AG04449 (cell line): ENCODE data around the gene LGR5.

Source experiments
- CTCF ChIA-PET: fragments of 350-600 bp; formaldehyde crosslinking; extraction: SDS; loops from one replicate; lab custom pipeline; 2021; ENCODE audit warnings: antibody characterized with exemption; lab: Yijun Ruan, JAX
- POLR2A ChIA-PET: fragments of 400-600, 350-600 bp; formaldehyde crosslinking; extraction: SDS; loops from one replicate; lab custom pipeline; 2020; ENCODE audit warnings: antibody characterized with exemption, inconsistent platforms; lab: Yijun Ruan, JAX
- DNase-seq: peaks from one replicate; pipeline ENCODE4 v3.0.0-alpha.2; 2010; ENCODE audit warnings: low read depth, low spot score
- H3K4me3 ChIP-seq: 2 replicates; pipeline ENCODE4 v1.5.1; 2011; ENCODE audit warnings: low read depth, mild to moderate bottlenecking, control low read depth, low read length
- CTCF ChIP-seq: IDR thresholded peaks from one replicate; pipeline ENCODE4 v1.5.1; 2011; ENCODE audit warnings: mild to moderate bottlenecking, moderate library complexity, low read length, control low read depth, inconsistent platforms; ENCODE audit not compliant: insufficient read depth; ENCODE audit errors: missing control alignments

LGR5 gene

DNA sequence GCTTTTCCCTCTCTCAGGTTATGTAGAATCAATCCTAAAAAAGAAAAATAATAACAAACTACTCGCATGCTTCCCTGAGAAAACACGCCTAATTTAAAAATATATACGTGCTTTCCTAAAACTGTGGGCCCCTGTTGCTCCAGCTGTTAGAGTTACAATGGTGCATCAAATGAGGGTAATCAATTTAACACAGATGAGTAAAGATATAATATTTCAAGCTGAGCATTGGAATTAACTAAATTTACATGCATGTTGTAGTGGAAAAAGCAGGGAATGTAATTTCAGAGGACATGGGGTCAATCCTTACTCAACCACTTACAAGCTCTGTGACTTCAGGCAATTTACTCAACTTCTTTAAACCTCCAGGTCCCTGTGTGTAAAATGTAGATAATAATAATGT lies 22.4 kb upstream of the LGR5 start:
- no peak for TF ChIP-seq CTCF
- ChIA-PET CTCF (interaction anchor here (0.8 to 4.4 kb wide), 11 partner anchors 7 to 331 kb away, joined by 3 to 141 read pairs (median 7); no protein-coding TSS in a partner anchor), POLR2A (no interaction called here)
- H3K4me3 ChIP-seq, result no peak overlapping the region
- no peak for DNase-seq

DNA sequence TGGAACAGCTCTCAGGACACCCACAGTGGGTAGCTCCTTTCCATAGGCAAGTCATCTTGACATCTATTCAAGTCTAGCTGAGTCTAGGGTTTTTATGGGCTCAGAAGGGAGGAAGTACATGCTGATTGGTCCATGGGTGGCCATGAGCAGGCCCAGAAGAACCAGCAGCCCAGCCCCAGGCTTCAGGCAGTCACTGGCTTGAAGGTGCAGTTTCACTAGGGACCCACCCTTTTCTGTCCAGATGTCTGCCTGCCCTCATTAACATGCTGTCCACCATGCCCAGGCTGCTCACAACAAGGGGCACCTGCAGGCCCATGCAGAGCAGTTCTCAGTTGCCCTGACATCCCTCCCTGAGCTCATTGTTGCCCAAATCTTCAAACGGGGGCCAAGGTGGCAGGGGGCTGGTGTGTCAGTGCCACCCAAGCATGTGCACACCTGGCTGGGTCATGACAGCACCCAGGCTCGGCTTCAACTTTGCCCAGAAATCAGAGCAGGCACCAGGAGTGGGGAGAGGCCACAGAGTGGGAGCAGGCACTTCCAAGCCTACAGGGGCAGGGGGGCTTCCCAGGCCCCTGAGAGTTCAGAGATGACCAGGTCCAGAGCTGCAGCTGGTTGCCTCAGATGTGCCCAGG lies 18.7 kb upstream of the LGR5 start:
- TF ChIP-seq CTCF, result no peak
- ChIA-PET POLR2A (no interaction called here), CTCF (interaction anchor here (0.8 to 2.6 kb wide), 7 partner anchors 8 to 327 kb away, joined by 3 to 10 read pairs (median 3); no protein-coding TSS in a partner anchor)
- DNase-seq, result no peak
- no peak overlapping the region for H3K4me3 ChIP-seq

DNA sequence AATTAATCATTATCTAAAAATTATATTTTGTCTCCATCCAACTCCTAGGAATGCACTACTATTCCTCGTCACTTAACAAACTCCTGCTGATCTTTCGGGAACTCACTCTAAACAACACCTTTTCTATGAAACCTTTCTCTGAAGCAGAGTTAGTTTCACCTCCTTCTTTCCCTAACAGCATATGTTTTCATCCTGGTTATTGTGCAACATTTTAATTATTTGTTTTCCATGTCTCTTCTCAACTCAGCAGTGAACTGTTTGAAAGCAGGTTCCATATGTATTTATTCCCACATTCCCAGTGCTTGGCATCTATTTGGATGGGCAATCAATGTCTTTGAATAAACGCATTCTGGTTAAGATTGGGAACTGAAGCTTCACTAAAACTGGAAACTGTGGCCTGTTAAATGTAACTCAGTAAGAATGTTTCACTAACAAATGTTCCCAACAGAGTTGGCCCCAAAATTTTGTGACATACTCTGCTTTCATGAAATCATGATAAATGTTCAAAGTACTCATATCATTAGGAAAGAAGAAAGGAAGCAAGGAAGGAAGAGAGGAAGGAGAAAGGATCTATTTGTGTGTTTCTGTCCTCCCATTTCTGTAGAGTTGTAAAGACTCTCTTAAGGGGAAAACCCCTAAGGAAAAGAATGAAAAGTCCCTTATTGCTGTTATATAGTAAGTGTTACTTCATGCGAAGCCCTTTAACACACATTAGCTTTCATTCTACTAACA lies 13.9 kb upstream of the LGR5 start:
- no peak for DNase-seq
- H3K4me3 ChIP-seq, result no peak overlapping the region
- ChIA-PET CTCF (interaction anchor here (1.0 to 2.7 kb wide), 2 partner anchors 10 to 15 kb away, joined by 3 to 18 read pairs; no protein-coding TSS in a partner anchor), POLR2A (no interaction called here)
- no peak for TF ChIP-seq CTCF

DNA sequence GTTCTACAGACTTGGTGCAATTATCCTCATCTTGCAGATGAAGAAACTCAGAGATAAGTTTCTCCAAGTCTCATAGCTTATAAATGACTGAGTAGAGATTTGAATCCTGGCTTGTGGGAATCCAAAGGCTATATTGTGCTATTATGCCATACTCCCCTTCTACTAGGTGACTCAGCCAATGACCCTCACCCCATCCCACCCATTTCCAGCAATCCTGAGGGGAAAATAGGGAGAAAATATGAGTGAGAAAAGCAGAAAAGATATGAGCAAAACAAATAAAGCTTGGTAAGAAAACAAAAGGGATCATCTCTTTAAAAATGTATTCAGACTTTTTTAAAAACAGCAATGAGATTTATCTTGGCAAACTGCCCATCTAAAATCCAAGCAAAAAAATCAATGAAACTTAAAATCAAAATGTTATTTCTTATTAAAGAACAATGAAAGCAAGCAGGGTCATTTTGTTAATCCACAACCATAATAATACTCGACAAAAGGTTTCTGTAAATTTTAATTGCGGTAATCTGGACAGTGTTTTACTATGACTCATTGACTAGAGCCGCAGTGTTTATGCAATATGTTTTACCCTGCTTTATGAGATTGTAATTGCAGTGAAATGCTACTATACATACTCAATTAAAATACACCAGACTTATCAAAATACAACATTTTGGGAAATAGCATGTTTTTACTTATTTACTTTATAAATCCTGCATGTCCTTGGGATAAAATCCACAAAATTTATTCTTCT lies 13.1 kb upstream of the LGR5 start:
- ChIA-PET CTCF (interaction anchor here (1.0 to 1.5 kb wide), 3 partner anchors 10 to 15 kb away, joined by 3 to 5 read pairs (median 4); no protein-coding TSS in a partner anchor), POLR2A (no interaction called here)
- no peak for TF ChIP-seq CTCF
- H3K4me3 ChIP-seq, result no peak overlapping the region
- no peak for DNase-seq

DNA sequence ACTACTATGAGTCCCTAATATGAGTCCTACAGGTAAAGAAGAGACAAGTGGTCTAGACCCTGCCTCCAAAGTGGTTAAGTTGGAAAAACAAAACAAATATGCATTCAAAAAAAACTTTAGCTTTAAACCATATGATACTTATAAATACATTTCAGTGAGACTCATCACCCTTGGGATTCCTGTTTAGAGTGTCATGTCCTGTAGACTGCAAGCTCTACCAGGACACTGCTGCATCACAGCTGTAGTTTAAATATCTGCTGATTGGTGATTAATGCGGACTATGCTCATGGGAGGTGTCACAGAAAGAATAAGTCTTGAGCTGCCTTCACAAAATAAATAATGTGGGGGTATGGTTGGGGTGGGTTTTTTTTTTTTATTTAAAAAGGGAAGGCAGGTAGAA lies 8.8 kb upstream of the LGR5 start:
- CTCF ChIA-PET, result interaction anchor here (0.9 to 3.5 kb wide), 3 partner anchors 12 to 121 kb away, joined by 3 to 20 read pairs (median 3); no protein-coding TSS in a partner anchor
- DNase-seq, result no peak
- no peak overlapping the region for H3K4me3 ChIP-seq
- no peak for TF ChIP-seq CTCF
- POLR2A ChIA-PET, result no interaction called here
